ENCODE measurements around the gene TBC1D20. TPM values are rescaled to one million over a fixed set of nuclear protein-coding genes. Genes with fewer than 3 reads are reported as not detected.
A peak's percentile ranks its signal among the peaks of the same experiment; 100 is the strongest.

Gene TBC1D20
- total RNA-seq, 2 donors from 2014 or later: 20.6 to 29.4 TPM

DNA sequence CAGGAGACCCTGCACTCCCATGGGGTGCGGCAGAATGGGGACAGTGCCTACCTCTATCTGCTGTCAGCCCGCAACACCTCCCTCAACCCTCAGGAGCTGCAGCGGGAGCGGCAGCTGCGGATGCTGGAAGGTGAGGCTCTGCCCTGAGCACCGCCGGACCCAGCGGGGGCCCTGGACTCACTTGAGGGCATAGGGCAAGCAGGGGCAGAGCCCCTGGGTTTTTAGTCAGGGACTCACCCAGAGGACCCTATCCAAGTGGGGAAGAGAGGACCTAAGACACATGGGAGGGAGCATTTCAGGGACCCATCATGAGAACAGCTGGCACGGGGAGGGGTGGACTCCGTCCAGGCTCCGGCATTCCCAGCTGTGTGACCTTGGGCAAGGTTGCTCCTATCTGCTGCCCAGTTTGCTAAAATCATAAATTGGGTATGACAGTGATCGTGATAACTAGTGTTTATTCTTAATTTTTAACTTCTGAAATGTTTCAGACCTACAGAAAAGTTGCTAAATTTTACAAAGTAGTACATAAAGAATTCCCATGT is 44.5 kb downstream of the TBC1D20 start:
- H3K4me1 Mint-ChIP-seq: peaks cover 22% of the 10 kb centered on the region
- no peaks in the 10 kb centered on the region for H3K27me3 Mint-ChIP-seq

DNA sequence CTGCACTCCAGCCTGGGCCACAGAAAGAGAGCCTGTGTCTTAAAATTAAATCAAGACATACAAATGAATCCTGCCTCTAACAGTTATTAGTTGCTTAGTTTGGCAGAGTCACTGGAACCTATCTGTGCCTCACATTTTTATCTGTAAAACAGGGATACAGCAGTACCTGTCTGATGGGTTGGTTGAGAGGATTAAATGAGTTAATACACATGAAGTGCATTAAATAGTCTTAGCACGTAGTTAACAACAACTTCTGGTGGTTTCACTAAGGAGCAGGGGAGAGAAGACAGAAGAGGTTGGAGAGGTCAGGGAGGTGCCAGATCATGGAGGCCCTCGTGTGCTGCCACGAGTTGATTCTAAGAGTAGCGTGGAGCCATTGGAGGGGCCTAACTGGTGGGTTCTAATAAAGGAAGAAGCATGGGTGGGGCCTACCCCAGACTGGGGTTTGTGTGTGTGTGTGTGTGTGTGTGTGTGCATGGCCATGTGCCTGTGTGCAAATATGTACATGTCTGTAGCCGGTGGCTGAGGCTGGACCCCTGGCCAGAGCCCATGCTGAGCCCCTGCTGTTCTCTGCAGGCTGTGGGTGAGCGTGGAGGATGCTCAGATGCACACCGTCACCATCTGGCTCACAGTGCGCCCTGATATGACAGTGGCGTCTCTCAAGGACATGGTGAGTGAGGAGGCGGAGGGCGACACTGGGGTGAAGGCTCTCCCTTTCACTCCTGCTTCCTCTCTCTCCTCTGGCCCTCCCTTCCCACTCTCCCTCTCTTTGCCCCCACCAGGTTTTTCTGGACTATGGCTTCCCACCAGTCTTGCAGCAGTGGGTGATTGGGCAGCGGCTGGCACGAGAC is 45.2 kb downstream of the TBC1D20 start:
- no peak for DNase-seq
- Mint-ChIP-seq H3K4me1 (peaks cover 24% of the 10 kb centered on the region), H3K27me3 (no peaks in the 10 kb centered on the region), H3K27ac (no peak overlapping the region), H3K4me3 (no peak overlapping the region), H3K36me3 (ENCODE audit: low read depth) (peaks cover 10% of the 10 kb centered on the region)
- no peak for ATAC-seq
- no peaks in the 10 kb centered on the region for H3K9me3 ChIP-seq (ENCODE audit: control insufficient read depth, low read length, poor library complexity, severe bottlenecking)

More for the DNA sequence above, 44.5 kb downstream of the TBC1D20 start:
- ATAC-seq (no peak), DNase-seq (no peak)
- peaks cover 10% of the 10 kb centered on the region for H3K36me3 Mint-ChIP-seq (ENCODE audit: low read depth)
- no peak overlapping the region for H3K27ac Mint-ChIP-seq
- no peak overlapping the region for H3K4me3 Mint-ChIP-seq
- no peaks in the 10 kb centered on the region for H3K9me3 ChIP-seq (ENCODE audit: control insufficient read depth, low read length, poor library complexity, severe bottlenecking)

DNA sequence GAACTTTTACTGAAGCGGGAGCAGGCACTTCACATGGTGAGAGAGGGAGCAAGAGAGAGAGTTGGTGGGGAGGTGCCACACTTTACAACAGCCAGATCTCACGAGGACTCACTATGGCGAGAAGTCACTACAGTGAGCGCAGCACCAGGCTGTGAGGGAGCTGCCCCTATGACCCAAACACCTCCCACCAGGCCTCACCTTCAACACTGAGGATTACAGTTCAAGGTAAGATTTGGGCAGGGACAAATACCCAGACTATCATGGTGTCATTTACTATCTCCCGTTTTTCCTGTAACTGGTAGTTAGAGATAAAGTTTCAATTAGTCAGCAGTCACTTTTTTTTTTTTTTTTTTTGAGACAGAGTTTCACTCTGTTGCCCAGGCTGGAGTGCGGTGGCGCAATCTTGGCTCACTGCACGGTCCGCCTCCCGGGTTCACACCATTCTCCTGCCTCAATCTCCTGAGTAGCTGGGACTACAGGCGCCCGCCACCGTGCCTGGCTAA is 46.5 kb downstream of the TBC1D20 start:
- Mint-ChIP-seq H3K27me3 (no peaks in the 10 kb centered on the region), H3K36me3 (ENCODE audit: low read depth) (peaks cover 4% of the 10 kb centered on the region), H3K4me3 (no peak overlapping the region), H3K4me1 (peaks cover 26% of the 10 kb centered on the region), H3K27ac (no peak overlapping the region)
- DNase-seq (no peak), ATAC-seq (no peak)
- no peaks in the 10 kb centered on the region for H3K9me3 ChIP-seq (ENCODE audit: control insufficient read depth, low read length, poor library complexity, severe bottlenecking)

DNA sequence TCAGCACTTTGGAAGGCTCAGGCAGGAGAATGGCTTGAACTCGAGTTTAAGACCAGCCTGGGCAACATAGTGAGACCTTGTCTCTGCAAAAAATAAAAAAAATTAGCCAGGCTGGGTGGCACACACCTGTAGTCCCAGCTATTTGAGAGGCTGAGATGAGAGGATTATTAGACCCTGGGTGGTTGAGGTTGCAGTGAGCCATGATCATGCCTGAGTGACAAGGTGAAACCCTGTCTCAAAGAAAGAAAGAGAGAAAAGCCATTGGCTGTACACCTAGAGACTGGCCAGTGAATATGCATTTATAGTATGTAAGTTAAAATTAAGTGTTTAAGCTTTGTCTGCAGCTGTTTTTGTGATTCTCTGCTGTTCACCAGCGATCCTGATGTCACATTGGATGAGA is 48.2 kb downstream of the TBC1D20 start:
- DNase-seq: no peak

DNA sequence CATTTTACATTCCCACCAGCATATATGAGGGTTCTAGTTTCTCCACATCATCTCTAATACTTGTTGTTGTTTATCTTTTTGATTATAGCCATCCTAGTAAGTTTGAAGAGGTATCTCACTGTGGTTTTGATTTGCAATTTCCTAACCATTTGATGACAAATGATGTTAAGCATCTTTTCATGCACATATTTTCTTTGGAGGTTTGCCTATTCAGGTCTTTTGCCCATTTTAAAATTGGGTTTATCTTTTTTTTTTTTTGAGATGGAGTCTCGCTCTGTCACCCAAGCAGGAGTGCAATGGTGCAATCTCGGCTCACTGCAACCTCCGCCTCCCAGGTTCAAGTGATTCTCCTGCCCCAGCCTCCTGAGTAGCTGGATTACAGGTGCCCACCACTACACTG is 50.3 kb downstream of the TBC1D20 start:
- no peak overlapping the region for H3K27ac Mint-ChIP-seq
- H3K4me3 Mint-ChIP-seq: no peak overlapping the region

More for the DNA sequence above, 48.2 kb downstream of the TBC1D20 start:
- no peak for ATAC-seq
- H3K9me3 ChIP-seq (ENCODE audit: control insufficient read depth, low read length, poor library complexity, severe bottlenecking): no peaks in the 10 kb centered on the region
- Mint-ChIP-seq H3K4me1 (peaks cover 39% of the 10 kb centered on the region), H3K27me3 (no peaks in the 10 kb centered on the region), H3K4me3 (no peak overlapping the region), H3K36me3 (ENCODE audit: low read depth) (peaks cover 4% of the 10 kb centered on the region), H3K27ac (peak overlapping the region; percentile 3)

DNA sequence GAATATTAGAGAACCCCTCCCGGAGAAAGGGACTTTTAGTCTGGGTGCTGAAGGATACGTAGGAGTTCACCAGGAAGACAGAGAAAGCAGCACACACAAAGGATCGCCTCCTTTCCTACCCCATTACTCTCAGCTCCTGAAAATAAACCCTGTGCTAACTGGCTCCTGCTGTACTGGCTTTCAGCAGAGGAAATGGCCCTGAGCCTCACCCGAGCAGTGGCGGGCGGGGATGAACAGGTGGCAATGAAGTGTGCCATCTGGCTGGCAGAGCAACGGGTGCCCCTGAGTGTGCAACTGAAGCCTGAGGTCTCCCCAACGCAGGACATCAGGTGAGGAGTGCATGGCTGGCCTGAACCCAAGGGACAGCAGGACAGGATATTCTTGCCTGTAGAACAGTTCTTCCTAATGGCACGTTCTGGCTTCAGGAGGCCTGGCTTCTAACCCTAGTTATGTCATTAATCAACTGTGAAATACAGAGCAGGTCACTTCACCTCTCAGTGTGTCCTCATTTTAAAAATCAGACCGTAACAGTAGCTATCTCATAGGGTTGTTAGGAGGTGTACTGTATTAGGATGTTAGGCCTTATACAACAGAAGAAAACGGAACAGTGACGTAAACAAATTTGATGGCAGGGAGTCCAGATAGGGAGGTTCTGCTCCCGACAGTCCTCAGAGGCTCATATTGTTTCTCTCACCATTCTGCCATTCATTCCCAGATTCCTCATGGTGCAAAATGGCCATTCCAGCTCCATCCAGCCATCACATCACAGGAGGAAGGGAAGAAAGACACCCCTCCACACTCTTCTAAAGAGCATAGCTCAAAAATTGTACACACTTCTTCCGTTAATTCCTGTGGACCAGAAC is 52.4 kb downstream of the TBC1D20 start:
- peak overlapping the region; percentile 90 for H3K27ac Mint-ChIP-seq
- H3K4me1 Mint-ChIP-seq: peaks cover 39% of the 10 kb centered on the region
- peak overlapping the region; percentile 94 for H3K4me3 Mint-ChIP-seq
- DNase-seq (no peak), ATAC-seq (no peak)
- H3K9me3 ChIP-seq (ENCODE audit: control insufficient read depth, low read length, poor library complexity, severe bottlenecking): no peaks in the 10 kb centered on the region
- H3K36me3 Mint-ChIP-seq (ENCODE audit: low read depth): no peaks in the 10 kb centered on the region
- no peaks in the 10 kb centered on the region for H3K27me3 Mint-ChIP-seq

More for the DNA sequence above, 50.3 kb downstream of the TBC1D20 start:
- no peaks in the 10 kb centered on the region for H3K9me3 ChIP-seq (ENCODE audit: control insufficient read depth, low read length, poor library complexity, severe bottlenecking)
- H3K36me3 Mint-ChIP-seq (ENCODE audit: low read depth): peaks cover 4% of the 10 kb centered on the region
- no peak for ATAC-seq
- no peak for DNase-seq
- peaks cover 42% of the 10 kb centered on the region for H3K4me1 Mint-ChIP-seq
- no peaks in the 10 kb centered on the region for H3K27me3 Mint-ChIP-seq

DNA sequence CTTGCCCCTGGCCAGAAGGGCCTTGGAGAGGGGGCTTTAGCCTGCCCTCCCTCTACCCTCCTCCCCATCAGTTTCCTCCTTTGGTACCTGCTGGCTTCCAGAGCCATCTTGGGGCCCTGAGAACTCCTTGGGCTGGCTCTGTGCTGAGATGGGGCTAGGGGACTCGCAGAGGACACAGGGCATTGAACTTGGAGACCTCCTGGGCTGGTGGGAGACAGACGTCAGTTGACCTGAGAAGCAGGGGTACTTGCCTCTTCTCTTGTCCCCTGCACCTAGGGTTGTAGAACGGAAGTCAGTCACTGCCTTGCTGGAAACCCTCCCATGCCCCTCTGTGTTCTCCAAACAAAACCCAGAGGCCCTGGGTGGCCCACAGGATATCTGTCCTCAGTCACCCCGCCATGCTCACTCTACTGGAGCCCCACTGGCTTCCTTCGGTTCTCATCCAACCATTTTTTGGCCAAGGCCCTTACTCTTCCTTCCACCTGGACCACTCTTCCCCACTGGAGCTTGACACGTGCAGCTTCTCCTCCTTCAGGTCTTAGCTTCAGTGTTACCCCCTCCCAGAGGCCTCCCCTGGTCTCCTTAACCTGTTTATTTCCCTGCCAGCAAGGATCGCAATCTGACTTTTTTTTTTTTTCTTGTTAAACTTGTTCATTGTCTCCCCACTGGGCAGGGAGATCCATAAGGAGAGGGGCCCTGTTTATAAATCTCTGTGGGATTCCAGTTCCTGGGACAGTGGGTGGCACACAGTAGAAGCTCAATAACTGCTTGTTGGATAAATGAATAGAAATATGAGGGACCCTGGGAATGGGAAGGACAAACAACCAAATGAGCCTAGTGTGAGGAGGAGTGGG is 53.3 kb downstream of the TBC1D20 start:
- ATAC-seq (no peak), DNase-seq (no peak)
- H3K9me3 ChIP-seq (ENCODE audit: control insufficient read depth, low read length, poor library complexity, severe bottlenecking): no peaks in the 10 kb centered on the region
- no peaks in the 10 kb centered on the region for H3K27me3 Mint-ChIP-seq
- H3K4me3 Mint-ChIP-seq: peak overlapping the region; percentile 94
- peak overlapping the region; percentile 90 for H3K27ac Mint-ChIP-seq
- H3K36me3 Mint-ChIP-seq (ENCODE audit: low read depth): no peaks in the 10 kb centered on the region
- H3K4me1 Mint-ChIP-seq: peaks cover 40% of the 10 kb centered on the region

DNA sequence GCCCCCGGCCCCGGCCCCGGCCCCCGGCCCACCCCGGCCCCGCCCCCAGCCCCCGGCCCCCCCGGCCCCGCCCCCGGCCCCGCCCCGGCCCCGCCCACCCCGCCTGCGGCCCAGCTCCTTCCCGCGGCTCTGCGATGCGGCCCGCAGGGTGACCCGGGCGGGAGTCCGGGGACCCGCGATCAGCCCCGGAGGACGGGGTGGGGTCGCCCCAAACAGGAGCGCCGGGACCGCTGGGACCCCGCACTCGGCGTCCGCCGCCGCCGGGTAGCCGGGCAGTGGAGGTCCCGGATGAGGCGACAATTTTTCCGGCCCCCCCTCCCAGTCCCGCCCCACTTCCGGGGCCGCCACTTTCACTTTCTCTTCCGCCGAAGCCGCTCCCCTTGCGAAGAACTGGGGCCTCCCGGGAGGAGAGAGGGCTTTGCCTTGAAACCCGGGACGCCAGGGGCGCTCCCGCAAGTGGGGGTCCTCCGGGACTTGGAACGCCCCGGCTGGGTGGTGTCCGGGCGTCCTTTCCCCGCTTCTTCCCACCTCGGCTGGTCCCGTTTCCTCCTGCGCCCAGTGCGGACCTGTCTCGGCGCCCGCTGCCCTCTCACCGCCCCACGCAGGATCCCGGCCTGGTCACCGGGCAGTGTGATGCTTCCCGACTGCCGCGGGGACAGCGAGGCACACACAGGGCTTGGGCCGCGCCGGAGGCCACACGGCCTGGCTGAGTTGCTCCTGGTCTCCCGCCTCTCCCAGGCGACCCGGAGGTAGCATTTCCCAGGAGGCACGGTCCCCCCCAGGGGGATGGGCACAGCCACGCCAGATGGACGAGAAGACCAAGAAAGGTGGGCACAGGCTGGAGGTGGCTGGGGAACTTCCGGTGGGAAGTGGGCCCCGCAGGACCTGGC is 54.1 kb downstream of the TBC1D20 start, which contains the start of gene RBCK1:
TSS of gene RBCK1 (plus strand) at position 347 of the 890 bp plus-strand sequence. CDS start at position 806, 459 bp downstream.
- H3K27ac Mint-ChIP-seq: peak within 1 kb of the TSS; percentile 94
- peak; percentile 76 to 85 (median 81) for DNase-seq
- H3K9me3 ChIP-seq (ENCODE audit: control insufficient read depth, low read length, poor library complexity, severe bottlenecking): no peaks in the 10 kb centered on the region
- H3K36me3 Mint-ChIP-seq (ENCODE audit: low read depth): no peaks in the 10 kb centered on the region
- no peaks in the 10 kb centered on the region for H3K27me3 Mint-ChIP-seq
- peak; percentile 81 for ATAC-seq
- peak within 1 kb of the TSS; percentile 98 for H3K4me3 Mint-ChIP-seq
- peaks cover 38% of the 10 kb centered on the region for H3K4me1 Mint-ChIP-seq

DNA sequence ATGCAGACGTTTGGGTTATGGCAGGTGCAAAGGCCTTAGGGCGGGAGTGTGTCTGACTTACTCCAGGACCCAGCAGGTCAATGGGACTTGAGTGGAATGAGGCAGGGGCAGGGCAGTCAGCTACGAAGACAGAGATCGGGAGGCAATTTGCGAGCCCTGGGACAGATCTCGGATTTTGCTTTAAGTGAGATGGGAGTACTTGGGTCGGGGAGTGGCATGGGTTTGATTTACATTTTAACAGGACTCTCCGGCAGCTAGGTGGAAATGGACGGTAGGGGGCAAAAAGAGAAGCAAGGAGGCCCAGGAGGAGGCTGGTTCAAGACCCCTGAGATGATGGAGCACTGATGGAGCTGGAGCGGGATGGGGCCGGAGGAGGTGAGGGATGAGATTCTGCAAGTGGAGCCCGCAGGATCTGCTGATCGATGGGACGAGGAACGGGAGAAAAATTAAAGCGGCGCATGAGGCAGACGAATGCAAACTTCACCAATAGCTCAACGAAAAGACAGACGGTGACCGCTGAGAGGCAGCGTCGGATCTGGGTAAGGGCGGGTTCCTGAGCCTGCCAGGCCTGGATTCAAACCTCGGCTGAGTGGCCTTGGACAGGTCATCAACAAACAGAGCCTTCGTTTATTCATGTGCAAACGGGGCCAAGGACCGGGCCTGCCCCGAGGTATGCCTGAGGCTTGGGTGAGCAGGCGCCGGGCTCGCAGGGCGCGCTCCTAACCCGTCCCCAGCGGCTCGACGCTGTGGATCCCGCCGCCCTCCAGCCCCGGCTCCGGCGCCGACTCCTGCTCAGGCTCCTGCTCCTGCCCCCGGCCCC is 55.0 kb downstream of the TBC1D20 start:
- Mint-ChIP-seq H3K36me3 (ENCODE audit: low read depth) (no peaks in the 10 kb centered on the region), H3K27me3 (no peaks in the 10 kb centered on the region), H3K4me1 (peaks cover 36% of the 10 kb centered on the region), H3K4me3 (peak overlapping the region; percentile 98), H3K27ac (peak overlapping the region; percentile 94)
- DNase-seq (peak; percentile 47 to 73 (median 70)), ATAC-seq (peak; percentile 80)
- H3K9me3 ChIP-seq (ENCODE audit: control insufficient read depth, low read length, poor library complexity, severe bottlenecking): no peaks in the 10 kb centered on the region

DNA sequence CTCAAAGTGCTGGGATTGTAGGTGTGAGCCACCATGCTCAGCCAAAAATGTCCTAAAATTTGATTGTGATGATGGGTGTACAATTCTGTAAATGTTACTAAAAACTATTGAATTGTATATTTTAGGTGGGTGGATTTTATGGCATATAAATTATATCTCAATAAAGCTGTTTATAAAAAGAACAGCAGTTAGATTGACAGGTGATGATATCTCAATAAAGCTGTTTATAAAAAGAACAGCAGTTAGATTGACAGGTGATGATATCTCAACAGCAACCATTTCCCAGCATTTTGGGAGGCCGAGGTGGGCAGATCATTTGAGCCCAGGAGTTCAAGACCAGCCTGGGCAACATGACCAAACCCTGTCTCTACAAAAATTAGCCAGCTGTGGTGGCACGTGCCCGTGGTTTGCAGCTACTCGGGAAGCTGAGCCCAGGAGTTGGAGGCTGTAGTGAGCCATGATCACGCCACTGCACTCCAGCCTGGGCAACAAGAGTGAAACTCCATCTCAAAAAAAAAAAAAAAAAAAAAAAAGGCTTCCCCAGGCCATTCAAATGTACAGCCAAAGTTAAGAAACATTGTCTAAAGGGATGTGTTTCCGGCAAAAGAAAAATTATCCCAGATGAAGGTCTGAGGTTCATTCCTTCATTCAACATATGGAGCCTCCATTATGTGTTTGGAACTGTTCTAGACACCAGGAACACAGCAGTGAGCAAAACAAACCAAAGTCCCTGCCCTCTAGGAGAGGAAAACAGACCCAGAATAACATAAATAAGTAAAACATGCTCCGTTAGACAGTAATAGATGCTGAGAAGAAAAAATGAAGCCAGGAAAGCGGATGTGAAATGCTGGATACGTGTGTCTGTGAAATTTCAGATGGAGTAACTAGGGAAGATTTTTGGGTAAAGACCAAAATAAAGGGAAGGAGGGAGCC is 55.9 kb downstream of the TBC1D20 start:
- no peaks in the 10 kb centered on the region for H3K27me3 Mint-ChIP-seq

More for the DNA sequence above, 55.9 kb downstream of the TBC1D20 start:
- DNase-seq: no peak
- H3K4me1 Mint-ChIP-seq: peaks cover 35% of the 10 kb centered on the region
- peak overlapping the region; percentile 94 for H3K27ac Mint-ChIP-seq
- no peaks in the 10 kb centered on the region for H3K36me3 Mint-ChIP-seq (ENCODE audit: low read depth)
- ATAC-seq: no peak
- H3K9me3 ChIP-seq (ENCODE audit: control insufficient read depth, low read length, poor library complexity, severe bottlenecking): no peaks in the 10 kb centered on the region
- H3K4me3 Mint-ChIP-seq: peak overlapping the region; percentile 98

Measured in T-helper 17 cell (primary cell).